SKM-1 (cell line): ENCODE data around the gene GYS2.
"Not testable (repeated sequence)": the region's sequence is repeated elsewhere in the genome, so short reads cannot be mapped to it uniquely, and the experiment has no call there.

Source experiments
- DNase-seq: peaks from one replicate; lab custom pipeline; 2025; ENCODE audit not compliant: unreplicated experiment; lab: John Stamatoyannopoulos, UW

Gene GYS2

DNA sequence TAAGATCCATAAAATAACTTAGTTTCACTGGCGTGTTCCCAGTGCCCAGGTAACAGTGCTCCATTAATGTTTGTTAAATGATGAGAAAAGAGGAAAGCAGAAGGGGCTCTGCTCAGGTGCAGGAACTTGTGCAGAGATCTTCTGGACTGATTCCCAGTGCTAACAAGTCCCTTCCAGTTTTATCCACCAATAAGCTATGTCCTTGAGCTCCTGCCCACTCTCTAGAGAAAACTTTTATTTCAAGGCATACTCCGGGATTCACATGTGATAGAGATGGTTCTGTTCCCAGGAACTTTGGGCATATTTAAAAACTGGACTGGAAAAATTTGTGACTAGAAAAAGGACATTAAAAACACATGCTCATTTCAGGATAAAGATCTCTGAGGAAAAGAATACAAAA is 1.9 kb downstream of the GYS2 start:
- no peak for DNase-seq

DNA sequence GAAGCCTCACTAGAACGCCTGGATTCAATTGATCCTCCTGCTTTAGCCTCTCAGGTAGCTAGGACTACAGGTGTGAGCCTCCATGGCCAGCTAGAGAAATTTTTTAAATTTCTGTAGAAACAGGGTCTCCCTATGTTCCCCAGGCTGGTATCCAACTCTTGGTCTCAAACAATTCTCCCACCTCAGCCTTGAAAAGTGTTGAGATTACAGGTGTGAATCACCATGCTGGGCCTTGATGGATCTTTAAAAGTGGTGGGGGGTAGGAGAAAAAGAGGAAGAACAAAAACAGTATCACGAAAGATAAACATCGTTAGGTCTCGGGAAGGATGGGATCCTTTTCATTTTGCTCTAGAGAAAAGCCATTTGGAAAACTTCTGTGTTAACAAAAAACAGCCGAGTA is 4.5 kb downstream of the GYS2 start:
- DNase-seq, result no peak

DNA sequence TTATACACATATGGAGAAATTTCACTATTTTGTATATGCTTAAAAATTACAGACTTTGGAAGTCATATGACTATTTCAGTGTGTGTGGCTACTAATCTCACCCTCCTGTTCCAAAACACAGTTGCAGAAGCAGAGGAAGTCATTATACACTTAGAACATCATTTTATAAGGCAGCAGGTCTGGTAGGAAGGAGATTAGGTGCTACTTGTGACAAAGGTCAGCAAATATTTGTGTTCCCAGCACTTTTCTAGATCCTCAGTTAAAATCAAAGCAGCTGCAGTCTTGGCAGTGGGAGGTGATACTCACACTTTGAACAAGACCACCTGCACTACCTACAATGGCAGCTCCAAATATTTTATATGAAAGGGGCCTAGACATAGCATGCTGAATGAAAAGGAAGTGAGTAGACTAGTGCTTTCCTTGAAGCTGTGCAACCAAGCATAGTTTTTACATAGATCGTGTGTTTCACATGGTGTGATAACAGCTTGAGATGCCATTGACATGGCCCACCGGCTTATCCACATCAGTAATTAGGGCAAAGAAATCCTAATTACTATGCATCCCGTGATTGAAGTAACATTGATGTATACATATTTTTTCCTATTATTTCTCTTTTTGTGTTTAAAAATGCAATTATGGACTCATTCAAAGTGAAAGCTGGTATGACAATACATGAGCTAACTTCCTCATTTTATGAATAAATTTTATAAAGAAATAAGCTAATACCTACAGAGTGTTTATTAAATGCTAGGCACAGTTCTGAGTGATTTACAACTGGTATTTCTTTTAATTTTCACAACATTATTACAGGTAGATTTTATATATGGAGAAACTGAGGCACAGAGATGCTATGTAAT is 5.3 kb downstream of the GYS2 start:
- DNase-seq, result no peak

DNA sequence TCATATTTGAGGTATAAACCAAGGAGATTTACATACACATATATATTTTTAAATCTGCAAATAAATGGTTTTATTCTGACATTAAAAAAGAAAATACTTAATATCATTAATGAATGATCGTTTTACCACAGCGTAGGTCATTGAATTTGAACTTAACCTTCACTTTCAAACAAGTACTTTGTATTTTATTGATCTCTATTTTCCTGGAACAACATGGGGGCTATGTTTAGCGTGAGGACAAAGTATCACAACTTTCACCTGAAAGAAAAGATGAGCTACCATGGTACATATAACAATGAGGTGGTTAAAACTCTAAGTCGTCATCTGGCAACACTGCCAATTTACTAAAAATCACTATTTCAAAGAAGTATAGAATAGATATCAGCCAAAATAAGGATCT is 6.0 kb downstream of the GYS2 start:
- no peak for DNase-seq

DNA sequence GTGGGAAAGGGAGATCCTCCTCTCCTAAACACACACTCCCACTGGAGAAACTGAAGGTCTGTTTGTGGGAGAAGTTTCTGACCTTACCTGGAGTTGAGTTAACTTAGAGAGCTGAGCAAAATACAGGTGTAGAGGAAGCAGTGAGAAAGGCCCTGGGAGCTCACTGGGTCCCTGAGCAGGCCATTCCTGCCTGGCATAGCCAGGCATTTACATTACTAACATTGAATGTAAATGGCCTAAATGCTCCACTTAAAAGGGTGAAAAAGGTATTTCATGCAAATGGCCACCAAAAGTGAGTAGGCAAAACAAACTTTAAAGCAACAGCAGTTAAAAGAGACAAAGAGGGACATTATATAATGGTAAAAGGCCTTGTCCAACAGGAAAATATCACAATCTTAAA is 9.3 kb downstream of the GYS2 start:
- not testable (repeated sequence) for DNase-seq

DNA sequence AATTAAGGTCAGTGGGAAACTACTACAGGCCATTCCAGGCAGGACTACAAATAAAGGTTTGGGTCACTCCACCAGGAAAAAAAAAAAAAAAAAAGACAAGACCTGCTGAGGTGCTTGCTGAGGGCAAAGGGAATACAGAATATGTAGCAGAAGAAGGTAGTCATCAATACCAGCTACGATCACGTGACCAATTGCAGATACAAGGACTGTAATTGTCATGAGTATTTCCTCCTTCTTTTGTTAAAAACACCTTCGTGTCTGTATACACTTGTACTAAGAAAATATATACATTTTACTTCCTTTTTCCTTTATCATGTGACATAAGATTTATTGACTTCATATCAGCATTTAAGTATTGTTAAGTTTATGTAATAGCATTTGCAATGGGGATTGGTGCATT is 19.2 kb downstream of the GYS2 start:
- DNase-seq, result no peak

DNA sequence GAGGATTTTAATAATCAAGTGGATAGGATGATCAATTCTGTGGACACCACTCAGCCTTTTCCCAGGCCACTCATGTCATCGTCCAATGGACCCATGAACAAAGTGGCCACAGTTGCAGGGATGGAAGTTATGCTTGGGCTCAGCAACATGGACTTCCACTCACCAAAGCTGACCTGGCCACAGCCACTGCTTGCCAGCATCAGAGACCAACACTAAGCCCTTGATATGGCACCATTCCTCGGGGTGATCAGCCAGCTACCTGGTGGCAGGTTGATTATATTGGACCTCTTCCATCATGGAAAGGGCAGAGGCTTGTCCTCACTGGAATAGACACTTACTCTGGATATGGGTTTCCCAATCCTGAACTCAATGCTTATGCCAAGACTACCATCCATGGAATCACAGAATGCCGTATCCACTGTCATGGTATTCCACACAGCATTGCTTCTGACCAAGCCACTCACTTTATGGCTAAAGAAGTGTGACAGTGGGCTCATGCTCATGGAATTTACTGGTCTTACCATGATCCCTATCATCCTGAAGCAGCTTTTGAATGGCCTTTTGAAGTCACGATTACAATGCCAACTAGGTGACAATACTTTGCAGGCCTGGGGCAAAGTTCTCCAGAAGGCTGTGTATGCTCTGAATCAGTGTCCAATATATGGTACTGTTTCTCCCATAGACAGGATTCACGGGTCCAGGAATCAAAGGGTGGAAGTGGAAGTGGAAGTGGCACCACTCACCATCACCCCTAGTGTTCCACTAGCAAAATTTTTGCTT is 20.1 kb downstream of the GYS2 start:
- DNase-seq, result not testable (repeated sequence)

DNA sequence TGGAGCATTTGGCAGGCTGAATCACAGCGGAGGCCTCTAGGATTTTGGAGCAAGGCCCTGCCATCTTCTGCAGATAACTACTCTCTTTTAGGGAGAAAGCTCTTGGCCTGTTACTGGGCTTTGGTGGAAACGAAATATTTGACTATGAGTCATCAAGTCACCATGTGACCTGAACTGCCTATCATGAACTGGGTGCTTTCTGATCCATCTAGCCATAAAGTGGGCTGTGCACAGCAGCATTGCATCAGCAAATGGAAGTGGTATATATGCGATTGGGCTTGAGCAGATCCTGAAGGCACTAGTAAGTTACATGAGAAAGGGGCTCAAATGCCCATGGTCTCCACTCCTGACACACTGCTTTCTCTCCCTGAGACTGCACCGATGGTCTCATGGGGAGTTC is 21.1 kb downstream of the GYS2 start:
- no peak for DNase-seq

DNA sequence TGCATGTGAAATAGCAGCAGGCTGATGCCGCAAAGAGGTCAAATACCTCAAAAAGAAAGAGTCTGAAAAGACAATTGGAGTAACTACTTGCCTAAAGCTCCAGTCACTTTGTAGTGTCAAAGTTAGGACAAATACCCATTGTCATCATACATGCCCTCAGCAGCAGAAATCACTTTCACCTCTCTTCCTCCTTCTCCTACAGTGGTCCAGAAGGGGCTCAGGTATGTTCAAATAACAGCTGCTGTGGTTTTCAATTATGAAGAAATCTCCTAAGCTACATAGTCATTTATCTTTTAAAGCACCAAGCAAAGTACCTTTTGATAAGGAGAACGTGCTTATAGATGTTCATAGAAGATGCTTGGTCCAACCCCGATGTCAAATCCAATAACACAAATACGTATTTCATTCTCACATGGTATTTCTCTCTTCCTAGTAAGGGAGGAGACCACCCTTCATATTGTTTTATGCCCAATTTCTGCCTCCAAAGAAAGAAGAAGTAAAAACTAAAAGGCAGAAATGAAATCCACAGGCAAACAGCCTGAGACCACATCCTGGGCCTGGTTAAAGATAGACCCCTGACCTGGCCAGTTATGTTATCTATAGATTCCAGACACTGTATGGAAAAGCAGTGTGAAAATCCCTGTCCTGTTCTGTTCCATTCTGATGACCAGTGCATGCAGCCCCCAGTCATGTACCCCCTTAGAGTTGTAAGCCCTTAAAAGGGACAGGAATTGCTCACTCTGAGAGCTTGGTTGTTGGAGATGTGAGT is 23.7 kb downstream of the GYS2 start:
- no peak for DNase-seq

DNA sequence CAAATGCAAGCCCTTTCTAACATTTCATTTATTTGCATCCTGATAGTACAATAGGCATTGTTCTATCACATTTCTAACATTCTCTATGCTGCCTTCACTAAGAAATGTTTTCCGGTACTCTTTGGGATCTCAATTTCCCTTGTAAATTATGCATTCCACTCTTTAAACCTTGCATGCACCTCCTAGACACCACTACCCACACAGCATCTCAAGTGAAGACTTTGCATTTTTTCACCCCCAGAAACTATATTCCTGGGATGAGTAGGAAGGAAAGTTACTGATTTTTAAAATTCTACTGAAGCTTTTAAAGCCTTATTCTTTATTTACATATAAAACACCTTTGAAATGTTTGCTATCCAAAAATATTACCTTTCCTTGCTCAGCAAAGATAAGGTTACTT is 27.1 kb downstream of the GYS2 start:
- no peak for DNase-seq

DNA sequence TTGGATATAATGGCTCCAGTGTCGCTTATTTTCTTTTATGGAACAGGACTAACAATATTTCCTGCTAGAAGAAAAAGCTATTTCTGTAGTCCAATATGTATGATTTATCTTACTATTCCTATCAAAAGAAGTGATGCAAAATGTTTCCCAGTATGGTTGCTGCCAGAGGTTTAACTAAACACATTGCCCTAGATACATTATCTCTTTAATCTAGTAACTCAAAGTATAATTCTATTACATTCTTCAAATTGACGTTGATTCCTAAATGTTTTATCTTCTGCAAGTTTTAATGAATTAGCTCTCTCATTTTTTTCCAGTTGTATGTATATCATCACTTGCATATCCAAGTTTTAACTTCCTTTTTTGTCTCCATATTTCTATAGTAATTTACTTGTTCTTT is 28.2 kb downstream of the GYS2 start:
- no peak for DNase-seq

DNA sequence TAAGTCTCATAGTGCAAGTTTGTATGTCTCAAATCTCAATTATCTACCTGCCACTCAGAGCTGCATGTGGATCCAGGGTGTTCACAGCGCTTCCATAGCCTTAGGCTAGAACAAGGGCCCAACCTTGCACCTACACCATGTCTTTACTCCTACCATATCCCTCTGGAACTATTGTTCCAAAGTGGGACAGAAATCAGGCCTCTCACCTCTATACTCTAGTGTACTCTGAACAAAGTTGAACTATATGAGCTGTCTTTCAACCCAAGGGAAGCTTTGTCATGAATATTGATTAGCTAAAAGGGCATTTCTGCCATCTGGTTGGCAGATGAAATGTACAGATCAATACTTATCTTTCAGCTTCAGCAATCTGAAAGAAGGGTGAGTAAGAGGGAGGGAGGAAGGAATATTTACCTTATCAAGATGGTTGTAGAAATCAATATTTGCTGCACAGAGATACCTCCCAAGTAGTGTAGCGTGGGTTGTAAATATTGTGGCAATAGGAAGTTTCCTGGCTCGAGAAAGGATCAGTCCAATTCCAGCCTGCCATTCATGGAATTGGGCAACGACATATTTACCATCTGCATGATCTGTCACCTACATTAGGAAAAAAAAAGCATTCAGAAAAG is 30.8 kb downstream of the GYS2 start:
- no peak for DNase-seq

DNA sequence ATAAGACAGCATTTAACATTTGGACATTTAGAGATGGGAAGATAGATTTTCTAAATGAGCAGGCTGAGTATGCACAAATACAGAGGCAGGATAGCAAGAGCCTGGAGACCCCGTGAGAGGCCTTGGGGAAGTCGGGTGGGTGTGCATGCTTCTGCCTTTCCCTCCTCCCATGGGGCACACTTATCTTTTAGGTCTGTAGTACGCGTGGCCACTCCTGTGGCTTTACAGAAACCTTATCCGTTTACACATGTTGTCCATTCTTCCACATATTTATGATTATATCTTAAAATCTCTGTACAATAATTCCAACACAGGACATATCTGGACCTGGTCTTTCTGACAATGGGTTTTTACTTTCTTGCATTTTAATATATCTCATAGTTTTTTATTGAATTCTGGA is 33.6 kb downstream of the GYS2 start:
- no peak for DNase-seq

DNA sequence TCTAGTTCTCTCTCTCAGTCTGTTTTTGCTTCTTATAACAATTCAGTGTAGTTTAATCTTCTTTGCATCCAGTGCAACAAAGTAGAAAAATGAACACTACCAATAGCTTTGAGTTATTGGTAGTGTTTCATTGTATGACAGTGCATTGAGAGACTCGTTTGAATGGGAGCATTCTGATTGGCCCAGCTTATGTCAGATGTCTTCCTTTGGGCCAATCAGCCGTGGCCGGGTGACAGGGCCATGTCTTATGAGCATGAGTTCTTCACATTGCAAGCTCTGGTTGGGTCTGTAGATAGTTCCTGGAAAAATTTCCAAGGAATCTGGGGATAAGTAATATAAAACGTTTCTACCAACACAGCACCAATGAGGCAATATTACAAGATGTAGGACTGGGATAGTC is 36.5 kb downstream of the GYS2 start:
- DNase-seq, result no peak

DNA sequence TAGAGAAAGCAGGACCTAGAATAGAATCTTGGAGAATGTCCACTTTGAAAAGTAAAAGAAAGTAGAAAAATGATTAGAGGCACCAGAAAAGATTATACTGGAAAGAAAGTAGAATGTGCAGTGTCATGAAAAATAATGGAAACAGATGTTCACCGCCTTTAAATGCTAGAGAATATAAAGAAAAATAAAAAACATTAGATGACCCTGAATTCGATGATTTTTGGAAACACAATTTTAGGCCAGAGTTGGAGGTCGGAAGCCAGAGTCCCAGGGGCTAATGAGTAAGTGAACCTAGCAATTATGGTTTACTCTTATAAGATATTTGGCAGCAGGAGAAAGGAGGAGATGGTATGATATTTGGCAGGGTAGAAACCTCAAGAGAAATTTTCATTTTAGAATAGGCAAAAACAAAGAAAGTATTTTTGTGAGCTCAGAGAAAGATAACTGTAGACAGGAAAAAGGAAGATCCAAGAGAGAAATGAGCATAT is 37.7 kb downstream of the GYS2 start:
- DNase-seq, result no peak

DNA sequence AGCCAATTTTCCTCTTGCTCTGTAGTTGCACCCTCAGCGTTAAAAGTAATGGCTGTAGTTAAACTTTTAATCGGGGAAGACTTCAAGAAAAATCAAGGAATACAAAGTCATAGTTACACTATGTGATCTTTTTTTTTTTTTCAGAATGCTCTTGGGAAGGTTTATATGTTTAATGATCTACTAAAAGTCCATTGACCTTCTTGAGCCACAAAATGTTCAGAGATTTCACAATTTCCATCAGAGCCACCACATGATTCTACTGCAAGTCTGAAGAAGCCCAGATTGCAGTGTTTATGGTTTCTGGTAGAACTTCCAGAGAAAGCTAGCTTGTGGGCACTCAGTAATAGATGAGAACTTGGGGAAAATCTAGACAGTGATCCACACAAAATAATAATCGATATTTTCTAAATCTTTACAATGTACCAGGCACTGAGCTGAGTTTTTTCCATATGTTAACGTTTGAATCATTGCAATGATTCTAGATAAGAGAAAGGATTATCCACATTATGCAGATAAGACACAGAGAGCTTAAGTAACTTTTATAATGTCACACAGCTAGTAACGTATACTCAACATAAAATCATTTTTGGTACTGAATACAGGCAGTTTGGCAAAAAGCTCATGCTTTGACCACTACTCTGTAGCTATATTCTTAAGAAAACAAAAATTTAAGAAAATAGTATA is 38.3 kb downstream of the GYS2 start:
- no peak for DNase-seq

DNA sequence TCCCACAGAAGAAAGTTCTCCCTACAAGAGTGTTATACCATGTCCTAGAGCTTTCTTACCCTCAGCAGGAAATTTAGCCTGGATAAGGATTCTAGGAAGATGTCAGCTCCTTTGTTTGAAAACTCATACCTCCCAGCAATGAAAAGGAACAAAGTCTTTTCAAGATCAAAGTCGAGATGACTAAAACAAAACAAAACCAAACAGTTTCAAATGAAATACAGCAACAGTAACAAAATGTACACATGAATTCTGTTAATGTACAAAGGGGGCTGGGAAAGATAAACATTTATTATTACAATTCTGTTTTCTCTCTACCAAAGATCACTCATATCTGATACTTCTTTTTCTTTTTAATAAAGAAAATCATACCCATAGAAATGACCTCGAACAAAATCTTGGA is 41.8 kb downstream of the GYS2 start:
- no peak for DNase-seq

DNA sequence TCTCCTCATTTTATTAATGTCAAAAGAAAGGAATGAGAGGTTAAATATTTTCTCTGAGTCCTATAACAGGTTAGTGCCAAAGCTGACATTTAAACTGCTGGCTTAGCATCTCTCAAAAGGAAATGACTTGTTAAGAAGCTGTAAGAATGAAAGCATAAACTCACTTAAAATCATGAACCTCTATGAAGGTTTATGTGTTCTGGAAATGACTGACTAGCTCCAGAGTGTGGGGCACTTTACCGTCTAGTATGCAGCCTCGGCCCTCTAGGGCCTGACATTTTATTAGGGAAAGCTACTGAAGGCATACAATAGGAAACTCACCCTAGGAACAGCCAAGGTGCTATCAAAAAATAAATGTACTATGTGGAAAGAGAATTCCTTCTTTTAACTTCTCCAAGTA is 43.5 kb downstream of the GYS2 start:
- DNase-seq, result no peak

DNA sequence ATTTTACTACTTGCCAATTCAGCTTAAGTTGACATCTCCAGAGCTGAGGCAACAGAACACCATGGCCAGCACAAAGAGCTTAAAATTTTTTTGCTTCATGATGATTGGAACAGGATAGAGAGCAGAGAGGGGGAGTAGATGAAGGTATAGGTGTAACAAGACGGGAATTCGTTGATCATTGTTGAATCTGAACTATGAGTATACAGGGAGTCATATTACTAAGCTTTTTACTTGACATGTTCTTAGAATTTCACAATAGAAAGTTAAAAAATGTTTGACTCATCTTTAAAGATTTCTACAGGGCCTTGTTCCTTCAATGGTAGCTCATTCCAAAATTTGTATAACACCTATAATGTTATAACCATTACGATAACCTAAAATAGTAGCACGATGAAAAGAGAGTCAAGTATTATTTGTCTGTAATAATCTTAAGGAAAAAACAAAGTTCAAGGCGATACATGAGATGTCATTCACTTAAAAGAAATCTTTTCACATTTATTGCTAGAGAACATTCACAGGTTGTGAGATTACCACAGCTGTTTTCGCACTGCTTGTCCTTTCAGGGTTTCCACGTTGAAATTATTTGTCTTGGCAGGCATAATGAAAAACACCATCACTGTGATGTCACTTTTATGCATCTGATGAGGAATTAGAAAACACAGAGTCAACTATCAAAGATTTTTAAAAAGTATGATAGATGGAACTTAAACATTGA is 44.6 kb downstream of the GYS2 start:
- no peak for DNase-seq

DNA sequence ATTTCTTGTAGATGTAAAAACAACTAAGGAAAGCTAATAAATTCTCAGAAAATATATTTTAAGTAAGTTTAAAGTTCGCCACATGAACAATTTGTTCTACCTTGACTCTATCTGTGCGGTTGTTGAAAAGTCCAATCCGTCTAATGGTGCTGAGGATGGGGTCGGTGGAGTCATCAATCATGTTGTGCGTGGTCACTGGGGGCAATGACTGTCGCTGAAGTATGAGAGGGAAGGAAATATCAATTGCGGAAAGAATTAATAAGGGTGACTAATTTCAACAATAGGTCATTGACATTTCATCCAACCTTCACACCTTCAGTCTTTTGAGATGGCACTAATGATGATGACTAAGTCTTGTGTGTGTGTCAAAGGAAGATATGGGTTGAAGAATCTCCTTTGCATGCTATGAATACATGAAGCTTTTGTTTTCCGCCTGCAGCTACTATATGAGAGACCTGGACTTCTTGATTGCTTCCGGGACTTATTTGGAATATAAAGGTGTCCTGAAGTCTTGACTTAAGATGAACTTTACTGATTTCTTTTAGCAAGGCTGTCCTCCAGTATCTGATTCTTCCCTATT is 46.5 kb downstream of the GYS2 start:
- no peak for DNase-seq
